Activated CD8-positive, alpha-beta memory T cell treated with anti-CD3 and anti-CD28 coated beads, Interleukin-2, amount 10 ng/mL, durations not matched to agents 7 days and 5 days (primary cell): ENCODE results near the gene ERCC4. TPM values are rescaled to one million over a fixed set of nuclear protein-coding genes. Genes with fewer than 3 reads are reported as not detected.
A peak's percentile ranks its signal among the peaks of the same experiment; 100 is the strongest.
"Not testable (repeated sequence)": the region's sequence is repeated elsewhere in the genome, so short reads cannot be mapped to it uniquely, and the experiment has no call there.

ENCODE experiments used
- ATAC-seq: fragments of 150-1000 bp; cut with Tn5 transposase; one replicate; pipeline ENCODE4 v1.10.0; 2021; ENCODE audit warnings: moderate library complexity
- CTCF ChIA-PET: fragments of 350-600 bp; sonication (Branson Sonifier 250); formaldehyde crosslinking; loops from one replicate; lab custom pipeline; 2021; ENCODE audit warnings: antibody characterized with exemption; lab: Charles Lee
- DNase-seq: peaks from one replicate; pipeline ENCODE4 v3.0.0-alpha.2; 2020
- H3K27ac Mint-ChIP-seq: one replicate; pipeline ENCODE4 v1.8.0; 2021; ENCODE audit warnings: mild to moderate bottlenecking, mixed read lengths
- H3K27me3 Mint-ChIP-seq: one replicate; pipeline ENCODE4 v1.8.0; 2021; ENCODE audit warnings: mixed read lengths
- H3K36me3 Mint-ChIP-seq: one replicate; pipeline ENCODE4 v1.8.0; 2021; ENCODE audit warnings: mild to moderate bottlenecking, mixed read lengths
- H3K4me1 Mint-ChIP-seq: one replicate; pipeline ENCODE4 v1.8.0; 2021; ENCODE audit warnings: mixed read lengths
- H3K4me3 Mint-ChIP-seq: one replicate; pipeline ENCODE4 v1.8.0; 2021; ENCODE audit warnings: mild to moderate bottlenecking, moderate library complexity, mixed read lengths
- H3K9me3 Mint-ChIP-seq: one replicate; pipeline ENCODE4 v1.8.0; 2022; ENCODE audit warnings: low read depth, mixed read lengths
- total RNA-seq, 2 experiments: library from RNA; stranded (reverse); gene quantifications; one replicate each; pipeline ENCODE4 v1.2.3, GENCODE V29; 2021

Gene ERCC4
- 10 to 100 TPM; 12.6 to 13.1 TPM for total RNA-seq

- peak within 1 kb of the TSS; percentile 95 for H3K4me3 Mint-ChIP-seq
- DNase-seq (peak; percentile 100), ATAC-seq (peak; percentile 99)
- H3K4me1 Mint-ChIP-seq = peaks cover 25% of the 10 kb centered on the region
- H3K9me3 Mint-ChIP-seq = no peaks in the 10 kb centered on the region
- CTCF ChIA-PET = interaction anchor here (0.6 to 4.2 kb wide), 35 partner anchors 9 to 1825 kb away, joined by 3 to 31 read pairs (median 3); partner anchors contain the start of gene BFAR
- H3K27ac Mint-ChIP-seq = peak within 1 kb of the TSS; percentile 91
- peaks cover 3% of the 10 kb centered on the region for H3K36me3 Mint-ChIP-seq
- peaks cover 4% of the 10 kb centered on the region for H3K27me3 Mint-ChIP-seq
Observed at GRCh38 chr16:13919683-13920509, at the start of gene ERCC4. TSS of gene ERCC4 (plus strand) at chr16:13920154. CDS start at chr16:13920166, 12 bp downstream.

GRCh38 chr16:13873835-13874438 is 46.0 kb upstream of the ERCC4 start:
- no peak for ATAC-seq
- peaks cover 16% of the 10 kb centered on the region for H3K27me3 Mint-ChIP-seq

GRCh38 chr16:13875614-13876284 is 44.2 kb upstream of the ERCC4 start:
- Mint-ChIP-seq H3K27ac (no peak overlapping the region), H3K4me3 (no peak overlapping the region), H3K27me3 (peaks cover 13% of the 10 kb centered on the region), H3K4me1 (no peaks in the 10 kb centered on the region), H3K9me3 (no peaks in the 10 kb centered on the region), H3K36me3 (no peaks in the 10 kb centered on the region)
- CTCF ChIA-PET = no interaction called here
- no peak for ATAC-seq
- no peak for DNase-seq

More at GRCh38 chr16:13873835-13874438, 46.0 kb upstream of the ERCC4 start:
- Mint-ChIP-seq H3K4me1 (no peaks in the 10 kb centered on the region), H3K9me3 (no peaks in the 10 kb centered on the region), H3K27ac (no peak overlapping the region), H3K36me3 (no peaks in the 10 kb centered on the region), H3K4me3 (no peak overlapping the region)
- no peak for DNase-seq
- CTCF ChIA-PET = no interaction called here

GRCh38 chr16:13883276-13883675 is 36.7 kb upstream of the ERCC4 start:
- no peaks in the 10 kb centered on the region for H3K4me1 Mint-ChIP-seq
- H3K4me3 Mint-ChIP-seq = no peak overlapping the region
- no peaks in the 10 kb centered on the region for H3K27me3 Mint-ChIP-seq
- CTCF ChIA-PET = interaction anchor here (1.1 kb wide), 1 partner anchor 17 kb away, joined by 3 read pairs; no protein-coding TSS in a partner anchor
- no peaks in the 10 kb centered on the region for H3K36me3 Mint-ChIP-seq
- DNase-seq = no peak
- peaks cover 1% of the 10 kb centered on the region for H3K9me3 Mint-ChIP-seq
- no peak for ATAC-seq
- no peak overlapping the region for H3K27ac Mint-ChIP-seq

- Mint-ChIP-seq H3K9me3 (peaks cover 6% of the 10 kb centered on the region), H3K27me3 (no peaks in the 10 kb centered on the region), H3K36me3 (no peaks in the 10 kb centered on the region), H3K4me1 (no peaks in the 10 kb centered on the region), H3K27ac (no peak overlapping the region), H3K4me3 (no peak overlapping the region)
- no peak for ATAC-seq
- CTCF ChIA-PET = interaction anchor here (1.1 kb wide), 1 partner anchor 18 kb away, joined by 3 read pairs; no protein-coding TSS in a partner anchor
- DNase-seq = no peak
Observed at GRCh38 chr16:13883881-13884280, 36.1 kb upstream of the ERCC4 start.

- ATAC-seq (no peak), DNase-seq (no peak)
- H3K4me3 Mint-ChIP-seq = no peak overlapping the region
- H3K36me3 Mint-ChIP-seq = no peaks in the 10 kb centered on the region
- CTCF ChIA-PET = no interaction called here
- no peaks in the 10 kb centered on the region for H3K4me1 Mint-ChIP-seq
- H3K27me3 Mint-ChIP-seq = no peaks in the 10 kb centered on the region
- H3K27ac Mint-ChIP-seq = no peak overlapping the region
- peaks cover 6% of the 10 kb centered on the region for H3K9me3 Mint-ChIP-seq
Observed at GRCh38 chr16:13885700-13886099, 34.3 kb upstream of the ERCC4 start.

GRCh38 chr16:13886608-13887007 is 33.3 kb upstream of the ERCC4 start:
- CTCF ChIA-PET = no interaction called here
- no peak for DNase-seq
- no peak for ATAC-seq

GRCh38 chr16:13889323-13889722 is 30.6 kb upstream of the ERCC4 start:
- H3K4me1 Mint-ChIP-seq, CTCF ChIA-PET, H3K4me3 Mint-ChIP-seq, DNase-seq, ATAC-seq, H3K9me3 Mint-ChIP-seq, H3K27me3 Mint-ChIP-seq, H3K27ac Mint-ChIP-seq, H3K36me3 Mint-ChIP-seq: not testable (repeated sequence)

More at GRCh38 chr16:13886608-13887007, 33.3 kb upstream of the ERCC4 start:
- peaks cover 6% of the 10 kb centered on the region for H3K9me3 Mint-ChIP-seq
- H3K4me1 Mint-ChIP-seq = no peaks in the 10 kb centered on the region
- H3K36me3 Mint-ChIP-seq = no peaks in the 10 kb centered on the region
- H3K27ac Mint-ChIP-seq = no peak overlapping the region
- no peaks in the 10 kb centered on the region for H3K27me3 Mint-ChIP-seq
- H3K4me3 Mint-ChIP-seq = no peak overlapping the region

- DNase-seq (no peak), ATAC-seq (no peak)
- H3K27me3 Mint-ChIP-seq = no peaks in the 10 kb centered on the region
- no peaks in the 10 kb centered on the region for H3K4me1 Mint-ChIP-seq
- no peak overlapping the region for H3K4me3 Mint-ChIP-seq
- no peak overlapping the region for H3K27ac Mint-ChIP-seq
- H3K9me3 Mint-ChIP-seq = peaks cover 6% of the 10 kb centered on the region
- CTCF ChIA-PET = interaction anchor here (0.7 kb wide), 1 partner anchor 998 kb away, joined by 4 read pairs; no protein-coding TSS in a partner anchor
- H3K36me3 Mint-ChIP-seq = no peaks in the 10 kb centered on the region
Observed at GRCh38 chr16:13892301-13892700, 27.7 kb upstream of the ERCC4 start.

GRCh38 chr16:13895516-13895915 is 24.4 kb upstream of the ERCC4 start:
- DNase-seq = no peak
- Mint-ChIP-seq H3K4me1 (no peaks in the 10 kb centered on the region), H3K9me3 (no peaks in the 10 kb centered on the region), H3K27ac (no peak overlapping the region), H3K36me3 (no peaks in the 10 kb centered on the region), H3K27me3 (no peaks in the 10 kb centered on the region), H3K4me3 (no peak overlapping the region)
- CTCF ChIA-PET = no interaction called here
- ATAC-seq = no peak

GRCh38 chr16:13896543-13897182 is 23.3 kb upstream of the ERCC4 start:
- ATAC-seq = no peak
- no peak overlapping the region for H3K4me3 Mint-ChIP-seq
- no peaks in the 10 kb centered on the region for H3K36me3 Mint-ChIP-seq
- DNase-seq = no peak
- no peaks in the 10 kb centered on the region for H3K27me3 Mint-ChIP-seq
- H3K27ac Mint-ChIP-seq = no peak overlapping the region
- CTCF ChIA-PET = interaction anchor here (2.2 kb wide), 1 partner anchor 11 kb away, joined by 5 read pairs; no protein-coding TSS in a partner anchor
- H3K4me1 Mint-ChIP-seq = no peaks in the 10 kb centered on the region
- no peaks in the 10 kb centered on the region for H3K9me3 Mint-ChIP-seq

- H3K4me3 Mint-ChIP-seq = no peak overlapping the region
- no peaks in the 10 kb centered on the region for H3K4me1 Mint-ChIP-seq
- CTCF ChIA-PET = interaction anchor here (2.2 kb wide), 1 partner anchor 9 kb away, joined by 5 read pairs; no protein-coding TSS in a partner anchor
- no peaks in the 10 kb centered on the region for H3K9me3 Mint-ChIP-seq
- no peak overlapping the region for H3K27ac Mint-ChIP-seq
- no peaks in the 10 kb centered on the region for H3K27me3 Mint-ChIP-seq
- no peak for ATAC-seq
- DNase-seq = no peak
- no peaks in the 10 kb centered on the region for H3K36me3 Mint-ChIP-seq
Observed at GRCh38 chr16:13897806-13898205, 22.1 kb upstream of the ERCC4 start.

- no peak for ATAC-seq
- Mint-ChIP-seq H3K27me3 (no peaks in the 10 kb centered on the region), H3K9me3 (no peaks in the 10 kb centered on the region), H3K4me3 (no peak overlapping the region), H3K36me3 (no peaks in the 10 kb centered on the region), H3K4me1 (no peaks in the 10 kb centered on the region), H3K27ac (no peak overlapping the region)
- no peak for DNase-seq
- CTCF ChIA-PET = interaction anchor here (2.2 kb wide), 1 partner anchor 9 kb away, joined by 5 read pairs; no protein-coding TSS in a partner anchor
Observed at GRCh38 chr16:13898233-13898632, 21.7 kb upstream of the ERCC4 start.
